K562 (cell line): ENCODE data around the gene ARMH1. TPM values are rescaled to one million over a fixed set of nuclear protein-coding genes. Genes with fewer than 3 reads are reported as not detected.
A peak's percentile ranks its signal among the peaks of the same experiment; 100 is the strongest.

Experiments used
- CREBBP ChIP-seq: IDR thresholded peaks from one replicate; pipeline ENCODE4 v1.6.1; 2012; ENCODE audit warnings: low read depth, mild to moderate bottlenecking, control low read depth, inconsistent platforms, low read length
- ETV5 ChIP-seq: sonication (generic); formaldehyde crosslinking; IDR thresholded peaks from 2 replicates; pipeline ENCODE4 v1.4.0; 2020; ENCODE audit warnings: low read depth, mild to moderate bottlenecking, missing genetic modification reagents
- KDM5B ChIP-seq: fragments of 200-600 bp; sonication (generic); IDR thresholded peaks from 2 replicates; pipeline ENCODE4 v1.6.1; 2012; ENCODE audit warnings: low read depth, mild to moderate bottlenecking, moderate library complexity, low read length, control low read depth, inconsistent platforms; ENCODE audit not compliant: insufficient replicate concordance
- MAZ ChIP-seq, 2 experiments: fragments of 450-650 bp in 1 of 2; sonication (generic) in 1 of 2; formaldehyde crosslinking; IDR thresholded peaks in 1 of 2; conservative IDR thresholded peaks in 1 of 2; 2 replicates each; pipeline versions ENCODE4 v1.4.0 to v1.5.0; 2020; ENCODE audit warnings: mild to moderate bottlenecking in 1 of 2, missing genetic modification reagents in 1 of 2
- MCM2 ChIP-seq: fragments of 450-650 bp; IDR thresholded peaks from 2 replicates; pipeline ENCODE4 v1.6.1; 2017; ENCODE audit warnings: low read depth, mild to moderate bottlenecking
- MCM5 ChIP-seq: fragments of 450-650 bp; IDR thresholded peaks from 2 replicates; pipeline ENCODE4 v1.6.1; 2016; ENCODE audit warnings: low read depth
- MTA3 ChIP-seq: fragments of 450-650 bp; formaldehyde crosslinking; IDR thresholded peaks from 2 replicates; pipeline ENCODE4 v1.6.1; 2017; ENCODE audit warnings: mild to moderate bottlenecking, borderline replicate concordance
- NCOA4 ChIP-seq: fragments of 450-650 bp; IDR thresholded peaks from 2 replicates; pipeline ENCODE4 v1.6.1; 2018; ENCODE audit warnings: mild to moderate bottlenecking; ENCODE audit not compliant: partially characterized antibody
- NFE2 ChIP-seq: IDR thresholded peaks from 2 replicates; pipeline ENCODE4 v1.6.1; 2014; ENCODE audit warnings: antibody characterized with exemption, low read depth
- PCBP1 ChIP-seq: fragments of 200-400 bp; formaldehyde crosslinking; IDR thresholded peaks from 2 replicates; pipeline ENCODE4 v1.6.1; 2018; ENCODE audit warnings: mild to moderate bottlenecking, low read depth, low read length; ENCODE audit not compliant: poor library complexity, severe bottlenecking
- PHF20 ChIP-seq: fragments of 450-650 bp; IDR thresholded peaks from 2 replicates; pipeline ENCODE4 v1.6.1; 2018; ENCODE audit not compliant: partially characterized antibody
- PTTG1 ChIP-seq: fragments of 450-650 bp; IDR thresholded peaks from 2 replicates; pipeline ENCODE4 v1.6.1; 2016; ENCODE audit warnings: low read depth, mild to moderate bottlenecking, missing genetic modification characterization, missing compliant biosample characterization
- SRF ChIP-seq, 2 experiments: fragments of 250-450, 450-650 bp in 1 of 2; sonication (Bioruptor Pico) in 1 of 2; sonication (generic) in 1 of 2; formaldehyde crosslinking; IDR thresholded peaks; 2 replicates each; pipeline versions ENCODE4 v1.5.0 to v1.5.1; 2020 to 2022; ENCODE audit warnings: mild to moderate bottlenecking in 1 of 2, missing genetic modification reagents in 1 of 2
- ZC3H4 ChIP-seq: sonication (generic); formaldehyde crosslinking; IDR thresholded peaks from 2 replicates; pipeline ENCODE4 v1.9.0; 2021; ENCODE audit warnings: missing genetic modification reagents, borderline replicate concordance
- ZFP1 ChIP-seq: fragments of 450-650 bp; formaldehyde crosslinking; IDR thresholded peaks from 2 replicates; pipeline ENCODE4 v1.4.0; 2020; ENCODE audit warnings: mild to moderate bottlenecking, mixed read lengths
- ZNF274 ChIP-seq: IDR thresholded peaks from 2 replicates; pipeline ENCODE4 v1.6.1; 2011; ENCODE audit warnings: low read depth, mild to moderate bottlenecking, low read length, moderate library complexity, borderline replicate concordance
- ZNF311 ChIP-seq: fragments of 250-450 bp; sonication (Bioruptor Pico); IDR thresholded peaks from 2 replicates; pipeline ENCODE4 v1.4.0; 2020; ENCODE audit warnings: mild to moderate bottlenecking, moderate library complexity
- ZNF444 ChIP-seq: fragments of 250-450 bp; sonication (Bioruptor Pico); IDR thresholded peaks from 2 replicates; pipeline ENCODE4 v1.4.0; 2020; ENCODE audit warnings: mild to moderate bottlenecking, moderate library complexity
- ZZZ3 ChIP-seq: fragments of 450-650 bp; IDR thresholded peaks from 2 replicates; pipeline ENCODE4 v1.6.1; 2016; ENCODE audit warnings: antibody characterized with exemption, mild to moderate bottlenecking, moderate library complexity
- polyA plus RNA-seq, 8 experiments: library from polyadenylated mRNA; depleted of rRNA in 4 of 8; stranded (reverse) in 5 of 8; unstranded in 3 of 8; fragments of >200 nt; fragmentation: Nextera tagmentation in 2 of 8; fragmentation: Illumina TruSeq in 1 of 8; extraction: Ambion mirVana in 2 of 8; extraction: Trizol in 1 of 8; gene quantifications; 2 replicates each; pipeline versions ENCODE4 v1.2.1 to v1.2.3, GENCODE V29; 2011 to 2014; ENCODE audit warnings: inconsistent platforms in 1 of 8, missing spikeins in 1 of 8
- total RNA-seq, 7 experiments: library from RNA; depleted of rRNA in 6 of 7; stranded (reverse); fragments of >200 nt in 6 of 7; fragmentation: Illumina TruSeq in 2 of 7; extraction: Trizol in 2 of 7; gene quantifications; 2 replicates each; pipeline versions ENCODE4 v1.2.1 to v1.2.3, GENCODE V29; 2011 to 2021; ENCODE audit warnings: low replicate concordance in 1 of 7
- TF ChIP-seq, protein P1 (sequence below): IDR thresholded peaks from 3 replicates; pipeline ENCODE4 v1.6.1; 2011; ENCODE audit warnings: borderline replicate concordance, mild to moderate bottlenecking; ENCODE audit not compliant: insufficient read length, insufficient read depth
- TF ChIP-seq, protein P2 (sequence below), 2 experiments: IDR thresholded peaks in 1 of 2; conservative IDR thresholded peaks in 1 of 2; 2 replicates each; pipeline ENCODE4 v1.6.1; 2016; ENCODE audit warnings: low read depth in 2 of 2, mild to moderate bottlenecking in 1 of 2, missing compliant biosample characterization in 1 of 2, missing genetic modification characterization in 1 of 2, moderate library complexity in 1 of 2
- TF ChIP-seq, protein P3 (sequence below): IDR thresholded peaks from 2 replicates; pipeline ENCODE4 v1.6.1; 2011; ENCODE audit not compliant: insufficient read length; ENCODE audit errors: extremely low read depth

Gene ARMH1
- total and polyA plus RNA-seq, 9 of the 15 experiments (the other 6 are each of a cell fraction or from before 2014, with no cell fraction given), result 0.41 TPM; not detected in 8

DNA sequence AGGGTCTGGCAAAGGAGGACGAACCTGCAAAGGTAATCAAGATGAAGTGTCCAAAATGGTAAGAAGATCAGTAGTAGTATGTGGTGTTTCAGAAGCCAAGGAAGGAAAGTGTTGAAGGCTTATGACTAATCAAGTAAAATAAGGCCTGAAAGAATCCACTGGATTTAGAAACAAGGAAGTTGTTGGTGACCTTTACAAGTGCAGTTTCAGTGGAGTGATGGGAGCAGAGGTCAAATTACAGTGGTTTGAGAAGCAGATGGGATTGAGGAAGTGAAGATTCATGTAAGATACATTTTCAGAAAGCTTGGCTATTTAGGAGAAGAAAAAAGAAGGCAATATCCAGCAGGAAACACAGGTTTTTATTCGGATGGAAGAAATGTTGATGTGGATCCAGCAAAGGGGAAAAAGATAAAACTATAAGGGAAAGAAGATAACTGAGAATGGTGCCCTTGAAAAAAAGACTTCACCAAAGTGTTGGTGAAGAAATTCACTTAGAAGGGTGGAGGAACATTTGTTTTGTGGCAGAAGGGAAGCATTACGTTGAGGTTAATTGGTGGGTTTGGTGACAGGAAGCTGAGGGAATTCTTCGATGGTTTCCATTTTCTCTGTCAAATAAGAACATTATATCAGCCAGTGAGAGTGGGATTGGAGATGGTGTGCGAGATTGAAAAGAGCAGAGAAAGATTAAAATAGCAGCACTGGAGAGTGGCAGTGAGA is 2.1 kb downstream of the ARMH1 start (continued):
- TF ChIP-seq SRF (CRISPR knock-in tag; IDR thresholded peaks at IDR 0.05) (no peak), CREBBP (no peak), PCBP1 (no peak), ZNF311 (CRISPR knock-in tag) (no peak), ZNF444 (CRISPR knock-in tag) (no peak), MCM5 (no peak), ETV5 (peak; percentile 33; the same call in 1 of the 2 replicates), MAZ (CRISPR knock-in tag; conservative IDR thresholded peaks at IDR 0.05 in 1 of 2, IDR thresholded peaks at IDR 0.05 in 1 of 2) (no peak), MCM2 (no peak), NCOA4 (no peak), NFE2 (no peak), MTA3 (no peak), KDM5B (no peak), ZZZ3 (no peak), PTTG1 (tag) (no peak), PHF20 (no peak), ZNF274 (no peak), ZC3H4 (CRISPR knock-in tag) (no peak), ZFP1 (no peak)
- TF ChIP-seq, protein P1, sequence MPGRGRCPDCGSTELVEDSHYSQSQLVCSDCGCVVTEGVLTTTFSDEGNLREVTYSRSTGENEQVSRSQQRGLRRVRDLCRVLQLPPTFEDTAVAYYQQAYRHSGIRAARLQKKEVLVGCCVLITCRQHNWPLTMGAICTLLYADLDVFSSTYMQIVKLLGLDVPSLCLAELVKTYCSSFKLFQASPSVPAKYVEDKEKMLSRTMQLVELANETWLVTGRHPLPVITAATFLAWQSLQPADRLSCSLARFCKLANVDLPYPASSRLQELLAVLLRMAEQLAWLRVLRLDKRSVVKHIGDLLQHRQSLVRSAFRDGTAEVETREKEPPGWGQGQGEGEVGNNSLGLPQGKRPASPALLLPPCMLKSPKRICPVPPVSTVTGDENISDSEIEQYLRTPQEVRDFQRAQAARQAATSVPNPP, result no peak
- TF ChIP-seq, protein P2, sequence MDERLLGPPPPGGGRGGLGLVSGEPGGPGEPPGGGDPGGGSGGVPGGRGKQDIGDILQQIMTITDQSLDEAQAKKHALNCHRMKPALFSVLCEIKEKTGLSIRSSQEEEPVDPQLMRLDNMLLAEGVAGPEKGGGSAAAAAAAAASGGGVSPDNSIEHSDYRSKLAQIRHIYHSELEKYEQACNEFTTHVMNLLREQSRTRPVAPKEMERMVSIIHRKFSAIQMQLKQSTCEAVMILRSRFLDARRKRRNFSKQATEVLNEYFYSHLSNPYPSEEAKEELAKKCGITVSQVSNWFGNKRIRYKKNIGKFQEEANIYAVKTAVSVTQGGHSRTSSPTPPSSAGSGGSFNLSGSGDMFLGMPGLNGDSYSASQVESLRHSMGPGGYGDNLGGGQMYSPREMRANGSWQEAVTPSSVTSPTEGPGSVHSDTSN (CRISPR knock-in tag; IDR thresholded peaks at IDR 0.05; ENCODE audit: low read depth), result no peak
- TF ChIP-seq, protein P2 (tag; conservative IDR thresholded peaks at IDR 0.05; ENCODE audit: low read depth), result peak; percentile 80
- TF ChIP-seq, protein P3, sequence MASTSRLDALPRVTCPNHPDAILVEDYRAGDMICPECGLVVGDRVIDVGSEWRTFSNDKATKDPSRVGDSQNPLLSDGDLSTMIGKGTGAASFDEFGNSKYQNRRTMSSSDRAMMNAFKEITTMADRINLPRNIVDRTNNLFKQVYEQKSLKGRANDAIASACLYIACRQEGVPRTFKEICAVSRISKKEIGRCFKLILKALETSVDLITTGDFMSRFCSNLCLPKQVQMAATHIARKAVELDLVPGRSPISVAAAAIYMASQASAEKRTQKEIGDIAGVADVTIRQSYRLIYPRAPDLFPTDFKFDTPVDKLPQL, result no peak
